IPS DF 4.7 (cell line): Measurements from ENCODE around the gene C9orf57.
"Not testable (repeated sequence)": the region's sequence is repeated elsewhere in the genome, so short reads cannot be mapped to it uniquely, and the experiment has no call there.

Source experiments
- DNase-seq: peaks from one replicate; pipeline ENCODE4 v3.0.0-alpha.2; 2013; ENCODE audit warnings: low spot score; ENCODE audit errors: extremely low read depth

Gene C9orf57

GRCh38 chr9:72025906-72026305, 34.5 kb downstream of the C9orf57 start:
- DNase-seq, result no peak

DNA sequence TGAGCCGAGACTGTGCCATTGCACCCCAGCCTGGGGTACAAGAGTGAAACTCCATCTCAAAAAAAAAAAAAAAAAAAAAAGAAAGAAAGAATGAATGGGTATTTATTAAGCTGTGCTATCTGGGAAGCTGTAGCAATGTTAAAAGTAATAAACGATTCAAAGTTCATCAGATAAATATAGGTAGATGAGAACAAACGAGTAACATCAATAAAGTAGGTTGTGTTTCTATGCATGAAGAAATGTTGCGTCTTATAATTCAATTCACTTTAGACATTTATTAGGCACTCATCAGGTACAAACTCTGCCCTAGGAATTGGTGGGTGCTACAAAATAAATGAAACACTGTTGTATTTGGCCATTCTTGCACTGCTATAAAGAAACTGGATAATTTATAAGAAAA, 36.8 kb downstream of the C9orf57 start:
- no peak for DNase-seq

GRCh38 chr9:72022841-72023240, 37.6 kb downstream of the C9orf57 start:
- no peak for DNase-seq

DNA sequence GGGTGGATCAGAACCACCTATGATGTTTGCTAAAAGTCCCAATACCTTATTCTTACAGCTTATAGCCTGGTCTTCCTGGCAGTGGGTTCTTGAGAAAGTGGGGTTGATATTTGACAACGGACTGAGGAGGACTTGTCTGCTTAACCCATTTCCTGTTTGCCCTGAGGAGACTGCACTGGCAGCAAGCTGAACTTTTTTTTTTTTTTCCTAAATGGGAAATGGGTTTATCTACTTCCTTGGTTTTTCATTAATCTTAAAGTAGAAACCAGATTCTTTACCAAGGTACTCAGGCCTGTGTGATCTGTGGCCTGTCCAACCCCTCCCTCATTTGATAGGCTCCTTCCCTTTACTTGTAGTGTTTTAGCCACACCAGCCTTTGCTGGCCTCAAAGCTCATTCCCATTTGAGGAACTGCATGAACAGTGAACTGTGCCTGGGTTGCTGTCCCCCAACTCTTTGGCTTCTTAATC, 47.1 kb downstream of the C9orf57 start:
- no peak for DNase-seq

DNA sequence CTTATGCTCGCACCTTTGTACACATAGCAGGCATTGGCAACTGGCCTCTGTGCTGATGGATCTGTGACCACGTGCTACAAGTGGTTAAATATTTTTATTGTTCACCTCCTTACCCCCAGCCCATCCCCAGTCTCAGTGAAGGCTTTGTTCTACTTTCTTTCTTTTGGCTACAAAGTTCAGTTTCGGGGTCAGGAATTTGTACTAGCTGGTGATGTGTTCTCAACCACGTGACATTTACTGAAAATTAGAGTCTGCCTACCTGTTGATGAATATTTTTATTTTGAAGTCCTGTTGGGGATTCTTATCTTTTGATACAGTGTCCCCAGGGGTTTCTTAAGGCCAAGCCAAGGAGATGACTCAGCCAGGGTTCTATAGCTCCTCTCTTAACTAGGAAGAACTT, 47.8 kb downstream of the C9orf57 start:
- no peak for DNase-seq

DNA sequence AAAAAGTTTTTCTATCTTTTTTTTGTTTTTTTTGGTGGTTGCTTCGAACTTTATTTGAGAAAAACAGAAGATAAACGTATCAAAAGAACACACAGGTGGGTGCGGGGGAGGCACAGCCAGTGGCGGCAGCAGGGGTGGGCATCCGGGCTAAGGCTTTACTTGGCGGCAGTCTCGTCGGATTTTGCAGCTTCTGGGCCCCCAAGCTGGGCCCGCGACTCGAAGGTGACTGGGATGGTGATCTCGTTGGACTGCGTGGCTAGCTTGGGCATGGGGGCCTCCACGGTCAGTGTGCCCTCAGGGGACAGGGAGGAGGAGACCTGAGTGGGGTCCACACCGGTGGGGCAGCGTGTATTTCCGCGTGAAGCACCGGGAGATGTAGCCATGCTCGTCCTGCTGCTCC, 52.7 kb downstream of the C9orf57 start:
- not testable (repeated sequence) for DNase-seq

- DNase-seq, result no peak
These were observed 53.9 kb downstream of the C9orf57 start for GRCh38 chr9:72006501-72006900.

DNA sequence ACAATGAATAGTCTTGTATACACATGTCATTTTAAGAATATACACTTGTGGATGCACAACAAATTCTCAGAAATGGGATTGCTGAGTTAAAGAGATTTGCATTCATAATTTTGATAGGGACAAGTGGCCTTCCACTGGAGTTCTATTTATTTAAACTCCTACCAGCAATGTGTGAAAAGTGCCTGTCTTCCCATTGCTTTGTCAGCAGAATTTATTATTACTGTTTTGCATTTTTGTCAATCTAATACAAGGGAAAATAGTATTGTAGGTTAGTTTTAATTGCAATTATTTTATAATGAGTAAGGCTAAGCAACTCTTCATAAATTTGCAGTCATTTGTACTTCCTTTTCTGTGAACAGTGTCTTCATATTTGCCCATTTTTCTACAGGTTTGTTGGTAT, 55.0 kb downstream of the C9orf57 start:
- no peak for DNase-seq
